Measurements from ENCODE around the gene ICA1L. TPM values are rescaled to one million over a fixed set of nuclear protein-coding genes. Genes with fewer than 3 reads are reported as not detected.
A peak's percentile ranks its signal among the peaks of the same experiment; 100 is the strongest.

The ICA1L gene
- total RNA-seq, 1 donor from 2014 or later: 6.5 TPM

- DNase-seq: no peak
- H3K27me3 ChIP-seq (ENCODE audit: low read depth): no peaks in the 10 kb centered on the region
- H3K36me3 ChIP-seq: no peaks in the 10 kb centered on the region
- H3K27ac ChIP-seq (replicated peaks): no peak overlapping the region
- intact Hi-C loops (cut with micrococcal nuclease): no loop called here
- peaks cover 21% of the 10 kb centered on the region for H3K4me1 ChIP-seq
- H3K9me3 ChIP-seq (replicated peaks): peaks cover 6% of the 10 kb centered on the region
- no peak for TF ChIP-seq CTCF (IDR thresholded peaks at IDR 0.05; ENCODE audit: borderline replicate concordance)
- H3K4me3 ChIP-seq: no peak overlapping the region
These were observed 53.2 kb downstream of the ICA1L start for GRCh38 chr2:202818321-202818720.

DNA sequence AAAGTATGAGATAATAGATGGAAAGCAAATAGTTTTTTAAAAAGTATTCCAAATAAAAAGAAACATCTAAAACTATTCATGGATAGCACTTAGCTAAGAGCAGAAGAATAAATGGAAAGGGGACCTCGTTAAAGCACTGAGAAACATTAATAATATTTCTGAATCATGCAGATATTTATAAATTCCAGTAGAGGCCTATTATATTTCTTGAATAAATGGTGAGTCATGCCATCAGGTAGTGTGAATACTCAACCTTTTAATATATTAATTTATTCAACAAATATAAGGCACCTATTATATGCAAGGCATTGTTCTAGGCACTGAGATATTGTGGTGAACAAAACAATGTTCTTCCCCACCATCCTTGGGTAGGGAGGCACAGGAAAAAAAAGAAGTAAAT lies 53.8 kb downstream of the ICA1L start:
- H3K4me3 ChIP-seq: no peak overlapping the region
- no peak overlapping the region for H3K27ac ChIP-seq (replicated peaks)
- TF ChIP-seq CTCF (IDR thresholded peaks at IDR 0.05; ENCODE audit: borderline replicate concordance): no peak
- H3K4me1 ChIP-seq: peaks cover 21% of the 10 kb centered on the region
- intact Hi-C loops (cut with micrococcal nuclease): no loop called here
- H3K27me3 ChIP-seq (ENCODE audit: low read depth): no peaks in the 10 kb centered on the region
- H3K36me3 ChIP-seq: no peaks in the 10 kb centered on the region
- no peak for DNase-seq
- peaks cover 6% of the 10 kb centered on the region for H3K9me3 ChIP-seq (replicated peaks)

GRCh38 chr2:202815548-202816360 lies 55.8 kb downstream of the ICA1L start:
- TF ChIP-seq CTCF (IDR thresholded peaks at IDR 0.05; ENCODE audit: borderline replicate concordance): no peak
- peaks cover 8% of the 10 kb centered on the region for H3K9me3 ChIP-seq (replicated peaks)
- peaks cover 8% of the 10 kb centered on the region for H3K36me3 ChIP-seq
- no peak for DNase-seq
- H3K4me3 ChIP-seq: peak overlapping the region; percentile 31
- intact Hi-C loops (cut with micrococcal nuclease): no loop called here
- H3K27ac ChIP-seq (replicated peaks): peak overlapping the region; percentile 70
- peaks cover 21% of the 10 kb centered on the region for H3K4me1 ChIP-seq
- H3K27me3 ChIP-seq (ENCODE audit: low read depth): no peaks in the 10 kb centered on the region

- H3K27me3 ChIP-seq (ENCODE audit: low read depth): no peaks in the 10 kb centered on the region
These were observed 57.3 kb downstream of the ICA1L start for GRCh38 chr2:202814226-202814625.

GRCh38 chr2:202813387-202813786 lies 58.2 kb downstream of the ICA1L start:
- intact Hi-C loops (cut with micrococcal nuclease): no loop called here
- no peak for DNase-seq
- no peak for TF ChIP-seq CTCF (IDR thresholded peaks at IDR 0.05; ENCODE audit: borderline replicate concordance)
- no peaks in the 10 kb centered on the region for H3K27me3 ChIP-seq (ENCODE audit: low read depth)
- H3K9me3 ChIP-seq (replicated peaks): peaks cover 16% of the 10 kb centered on the region
- H3K4me1 ChIP-seq: peaks cover 21% of the 10 kb centered on the region
- H3K27ac ChIP-seq (replicated peaks): no peak overlapping the region
- H3K4me3 ChIP-seq: no peak overlapping the region
- peaks cover 17% of the 10 kb centered on the region for H3K36me3 ChIP-seq

More at GRCh38 chr2:202814226-202814625, 57.3 kb downstream of the ICA1L start:
- intact Hi-C loops (cut with micrococcal nuclease): no loop called here
- Histone ChIP-seq H3K4me1 (peaks cover 21% of the 10 kb centered on the region), H3K27ac (replicated peaks) (peak overlapping the region; percentile 70), H3K4me3 (no peak overlapping the region), H3K36me3 (peaks cover 17% of the 10 kb centered on the region), H3K9me3 (replicated peaks) (peaks cover 16% of the 10 kb centered on the region)
- no peak for DNase-seq
- TF ChIP-seq CTCF (IDR thresholded peaks at IDR 0.05; ENCODE audit: borderline replicate concordance): no peak

All from left ventricle myocardium inferior (tissue), 1 donor.